K562 treated with DMSO at 1 percent for 12 hours (cell line): Measurements from ENCODE around the gene GABRE. TPM values are rescaled to one million over a fixed set of nuclear protein-coding genes. Genes with fewer than 3 reads are reported as not detected.

Experiments
- total RNA-seq: library from RNA; unstranded; fragments of 300-600 nt; gene quantifications from 2 replicates; pipeline ENCODE4 v1.2.3, GENCODE V29; 2022; ENCODE audit not compliant: insufficient read depth

The GABRE gene, protein sequence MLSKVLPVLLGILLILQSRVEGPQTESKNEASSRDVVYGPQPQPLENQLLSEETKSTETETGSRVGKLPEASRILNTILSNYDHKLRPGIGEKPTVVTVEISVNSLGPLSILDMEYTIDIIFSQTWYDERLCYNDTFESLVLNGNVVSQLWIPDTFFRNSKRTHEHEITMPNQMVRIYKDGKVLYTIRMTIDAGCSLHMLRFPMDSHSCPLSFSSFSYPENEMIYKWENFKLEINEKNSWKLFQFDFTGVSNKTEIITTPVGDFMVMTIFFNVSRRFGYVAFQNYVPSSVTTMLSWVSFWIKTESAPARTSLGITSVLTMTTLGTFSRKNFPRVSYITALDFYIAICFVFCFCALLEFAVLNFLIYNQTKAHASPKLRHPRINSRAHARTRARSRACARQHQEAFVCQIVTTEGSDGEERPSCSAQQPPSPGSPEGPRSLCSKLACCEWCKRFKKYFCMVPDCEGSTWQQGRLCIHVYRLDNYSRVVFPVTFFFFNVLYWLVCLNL
- 6.2 and 21.2 TPM in 2 replicates for total RNA-seq

DNA sequence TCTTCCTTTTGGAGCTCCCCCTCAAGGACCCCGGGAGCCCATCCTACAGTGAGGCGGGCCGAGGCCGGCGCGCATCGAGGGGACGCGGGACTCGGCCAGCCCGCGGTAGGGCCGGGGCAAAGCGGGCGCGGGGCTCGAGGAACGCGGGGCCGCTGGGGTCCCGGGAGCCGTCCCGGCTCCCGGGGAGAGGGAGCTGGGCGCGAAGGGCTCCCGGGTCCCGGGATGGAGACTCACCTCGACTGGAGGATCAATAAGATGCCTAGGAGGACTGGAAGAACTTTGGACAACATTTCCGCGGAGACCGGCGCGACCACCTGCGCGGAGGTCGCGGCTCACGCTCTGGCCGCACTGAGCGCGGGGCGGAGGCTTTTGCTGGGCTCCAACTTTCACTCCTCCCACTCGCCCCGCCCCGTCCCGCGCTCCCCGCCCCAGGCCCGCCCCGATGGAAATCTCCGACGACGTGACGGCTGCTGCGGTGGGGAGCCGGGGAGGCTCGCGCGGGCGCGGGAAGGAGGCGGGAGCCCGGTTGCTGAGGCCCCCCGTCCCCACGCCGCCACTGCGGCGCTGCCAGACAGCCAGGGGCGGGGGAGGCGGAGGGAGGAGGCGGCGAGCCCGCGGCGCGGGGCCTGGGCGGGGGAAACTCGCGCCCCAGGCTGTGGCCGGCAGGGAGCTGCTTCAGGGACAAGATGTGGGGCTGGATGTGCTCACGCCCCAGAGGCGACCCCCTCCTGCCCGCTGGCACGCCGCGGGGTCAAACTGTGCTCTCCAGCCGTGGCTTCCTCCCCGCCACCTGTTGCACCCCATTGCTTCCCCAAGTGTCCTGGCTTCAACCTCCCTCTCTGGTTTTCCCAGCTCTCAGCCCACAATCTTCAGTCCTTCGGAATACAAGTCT, at the start of gene GABRE:
Gene GABRE, minus strand, starts transcription at position 341 of the 892 bp plus-strand sequence. Its CDS starts 51 bp downstream, at position 290.

DNA sequence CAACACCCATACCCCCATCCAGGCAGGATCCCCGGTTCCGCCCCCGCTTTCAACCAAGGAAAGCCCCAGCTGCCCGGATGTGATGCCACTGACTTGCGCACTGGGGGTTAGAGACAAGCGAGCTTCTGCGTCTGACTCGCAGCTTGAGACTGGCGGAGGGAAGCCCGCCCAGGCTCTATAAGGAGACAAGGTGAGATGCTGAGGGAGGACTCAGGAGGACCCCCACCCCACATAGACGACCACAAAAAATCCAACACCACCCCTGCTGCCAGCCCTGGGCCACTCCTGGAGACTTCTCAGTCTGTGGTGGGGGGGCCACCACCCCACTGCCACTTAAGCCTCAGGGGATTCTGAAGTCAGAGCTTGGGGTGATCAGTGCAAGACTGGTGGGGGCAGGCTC, 61.7 kb downstream of the GABRE start, which contains the start of gene MAGEA4:
Gene MAGEA4, plus strand, starts transcription at position 110 of the 400 bp plus-strand sequence. CDS start 10,776 bp downstream, outside the sequence.

Other genes starting within 250 kb of the GABRE start
- not detected in 2 replicates for gene CNGA2, start 239.9 kb downstream of the GABRE start, total RNA-seq
- gene MAGEA4, start 61.8 kb downstream of the GABRE start, total RNA-seq, result 5.2 and 8.1 TPM in 2 replicates
- not detected in 2 replicates for gene MAGEA10, start 163.9 kb upstream of the GABRE start, total RNA-seq